22Rv1 (cell line): ENCODE data around the gene FCHO2.

Source experiments
- ZFX ChIP-seq: fragments of 450-650 bp; IDR thresholded peaks from 2 replicates; pipeline ENCODE4 v1.6.1; 2017; ENCODE audit warnings: antibody characterized with exemption, borderline replicate concordance
- TF ChIP-seq, protein P1 (sequence below): fragments of 450-650 bp; IDR thresholded peaks from 2 replicates; pipeline ENCODE4 v1.5.1; 2017; ENCODE audit warnings: mild to moderate bottlenecking

DNA sequence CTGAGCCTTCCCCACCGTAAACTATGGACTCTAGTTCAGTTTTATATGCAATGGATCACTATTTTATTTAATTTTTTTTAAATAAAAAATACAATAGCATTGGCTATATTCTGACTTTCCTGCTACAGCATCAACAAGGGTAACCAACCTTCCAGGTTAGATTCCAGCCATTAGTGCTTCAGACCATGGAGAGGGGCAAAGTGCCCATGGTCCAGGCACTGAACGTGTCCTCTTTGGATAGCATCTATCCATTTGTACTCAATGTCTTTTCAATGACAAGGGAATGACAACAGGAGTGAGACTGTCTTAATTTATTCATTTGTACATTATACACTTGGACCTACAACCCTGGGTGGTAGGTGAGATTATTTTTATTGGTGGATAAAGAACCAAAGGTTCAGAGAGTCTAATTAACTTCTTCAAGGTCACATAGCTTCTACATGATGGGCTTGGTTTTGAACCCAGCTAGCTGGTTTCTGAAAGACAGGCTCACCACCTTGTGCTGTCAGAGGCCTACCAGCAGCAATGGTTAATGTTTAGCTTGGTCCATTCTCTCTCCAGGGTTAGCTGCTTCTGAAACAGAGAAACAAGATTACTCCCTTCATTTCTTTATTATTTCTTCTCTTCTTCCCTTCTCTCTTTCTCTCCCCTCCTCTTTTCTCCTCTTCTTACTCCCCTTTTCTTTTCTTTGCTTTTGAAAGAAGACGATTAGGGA is 176.0 kb downstream of the FCHO2 start:
- TF ChIP-seq, protein P1, sequence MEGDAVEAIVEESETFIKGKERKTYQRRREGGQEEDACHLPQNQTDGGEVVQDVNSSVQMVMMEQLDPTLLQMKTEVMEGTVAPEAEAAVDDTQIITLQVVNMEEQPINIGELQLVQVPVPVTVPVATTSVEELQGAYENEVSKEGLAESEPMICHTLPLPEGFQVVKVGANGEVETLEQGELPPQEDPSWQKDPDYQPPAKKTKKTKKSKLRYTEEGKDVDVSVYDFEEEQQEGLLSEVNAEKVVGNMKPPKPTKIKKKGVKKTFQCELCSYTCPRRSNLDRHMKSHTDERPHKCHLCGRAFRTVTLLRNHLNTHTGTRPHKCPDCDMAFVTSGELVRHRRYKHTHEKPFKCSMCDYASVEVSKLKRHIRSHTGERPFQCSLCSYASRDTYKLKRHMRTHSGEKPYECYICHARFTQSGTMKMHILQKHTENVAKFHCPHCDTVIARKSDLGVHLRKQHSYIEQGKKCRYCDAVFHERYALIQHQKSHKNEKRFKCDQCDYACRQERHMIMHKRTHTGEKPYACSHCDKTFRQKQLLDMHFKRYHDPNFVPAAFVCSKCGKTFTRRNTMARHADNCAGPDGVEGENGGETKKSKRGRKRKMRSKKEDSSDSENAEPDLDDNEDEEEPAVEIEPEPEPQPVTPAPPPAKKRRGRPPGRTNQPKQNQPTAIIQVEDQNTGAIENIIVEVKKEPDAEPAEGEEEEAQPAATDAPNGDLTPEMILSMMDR, result no peak
- no peak for TF ChIP-seq ZFX
